HepG2 (cell line): ENCODE results near the gene CDC14B. TPM values are rescaled to one million over a fixed set of nuclear protein-coding genes. Genes with fewer than 3 reads are reported as not detected.

ENCODE experiments used
- ATAC-seq: fragments of 200-7000 bp; cut with Tn5 transposase; 3 replicates; pipeline ENCODE4 v1.9.1; 2020; ENCODE audit warnings: mild to moderate bottlenecking, moderate library complexity
- BruUV-seq: library from RNA; stranded (reverse); fragments of 400-500 nt; replicated peaks from 2 replicates; lab custom pipeline; 2021; lab: Mats Ljungman, UMichigan
- CTCF ChIA-PET: fragments of 300-600 bp; formaldehyde crosslinking; extraction: SDS; loops from one replicate; lab custom pipeline; 2021; ENCODE audit warnings: low total read pairs, inconsistent platforms, low intra/inter-chr PET ratio; lab: Yijun Ruan, JAX
- POLR2A ChIA-PET: fragments of 350-600 bp; sonication (Branson Sonifier 250); formaldehyde crosslinking; loops from one replicate; lab custom pipeline; 2020; ENCODE audit warnings: antibody characterized with exemption, inconsistent platforms; lab: Yijun Ruan, JAX
- DNase-seq: peaks from one replicate; pipeline ENCODE4 v3.0.0-alpha.2; 2015; ENCODE audit warnings: low spot score
- FAIRE-seq: peaks from 3 replicates; lab custom pipeline; 2011; peaks lifted over from hg19 to GRCh38; lab: Jason Lieb, UNC
- H2AFZ ChIP-seq: one replicate; pipeline ENCODE4 v1.6.1; 2011; ENCODE audit warnings: low read length, inconsistent platforms
- H3K27ac ChIP-seq: fragments of 300-600 bp; 3 replicates; pipeline ENCODE4 v1.8.0; 2011; ENCODE audit warnings: mixed run types, mild to moderate bottlenecking, mixed read lengths, low read length, inconsistent platforms; ENCODE audit not compliant: insufficient read depth; ENCODE audit errors: extremely low read length
- H3K27me3 ChIP-seq, 2 experiments: fragments of 200-600 bp in 1 of 2; 2 replicates in 1 of 2; 3 replicates in 1 of 2; pipeline versions ENCODE4 v1.6.0 to v1.8.0; 2011; ENCODE audit warnings: low read length in 2 of 2, mild to moderate bottlenecking in 2 of 2, moderate library complexity in 2 of 2, inconsistent platforms in 1 of 2; ENCODE audit not compliant: insufficient read depth in 2 of 2, control insufficient read depth in 1 of 2
- H3K36me3 ChIP-seq, 2 experiments: fragments of 200-600 bp in 1 of 2; replicated peaks in 1 of 2; 2 replicates in 1 of 2; 3 replicates in 1 of 2; pipeline versions ENCODE4 v1.5.1 to v1.8.0; 2011; ENCODE audit warnings: low read length in 2 of 2, inconsistent platforms in 1 of 2; ENCODE audit not compliant: insufficient read depth in 2 of 2, control insufficient read depth in 1 of 2
- H3K4me1 ChIP-seq: 2 replicates; pipeline ENCODE4 v1.5.1; 2012; ENCODE audit warnings: low read length, inconsistent platforms; ENCODE audit not compliant: insufficient read depth
- H3K4me2 ChIP-seq: 2 replicates; pipeline ENCODE4 v1.6.0; 2011; ENCODE audit warnings: low read depth, low read length, inconsistent platforms
- H3K4me3 ChIP-seq, 3 experiments: fragments of 200-600 bp in 1 of 3; sonication (generic), shearing (Covaris generic) in 1 of 3; replicated peaks in 1 of 3; 2 replicates each; pipeline ENCODE4 v1.5.1; 2011 to 2016; ENCODE audit warnings: low read length in 3 of 3, inconsistent platforms in 2 of 3, low read depth in 2 of 3, mild to moderate bottlenecking in 2 of 3, control low read depth in 1 of 3, mixed read lengths in 1 of 3; ENCODE audit not compliant: insufficient read depth in 1 of 3
- H3K79me2 ChIP-seq: one replicate; pipeline ENCODE4 v1.6.1; 2011; ENCODE audit warnings: low read length, inconsistent platforms; ENCODE audit not compliant: insufficient read depth
- H3K9ac ChIP-seq: 2 replicates; pipeline ENCODE4 v1.6.0; 2011; ENCODE audit warnings: mild to moderate bottlenecking, low read depth, low read length, inconsistent platforms; ENCODE audit not compliant: insufficient read depth
- H3K9me3 ChIP-seq: 2 replicates; pipeline ENCODE4 v1.5.1; 2012; ENCODE audit warnings: mild to moderate bottlenecking, low read length
- H4K20me1 ChIP-seq: 2 replicates; pipeline ENCODE4 v1.6.0; 2011; ENCODE audit warnings: inconsistent platforms, mild to moderate bottlenecking, low read length, moderate library complexity; ENCODE audit not compliant: insufficient read depth
- BRD4 ChIP-seq: sonication (generic); formaldehyde crosslinking; IDR thresholded peaks from 2 replicates; pipeline ENCODE4 v1.4.0; 2020; ENCODE audit warnings: missing genetic modification reagents
- DZIP1 ChIP-seq: sonication (generic); formaldehyde crosslinking; IDR thresholded peaks from 2 replicates; pipeline ENCODE4 v1.5.0; 2020; ENCODE audit warnings: mild to moderate bottlenecking, missing genetic modification reagents
- HMG20A ChIP-seq: IDR thresholded peaks from 2 replicates; pipeline ENCODE4 v1.6.1; 2016; ENCODE audit warnings: borderline replicate concordance
- PBX2 ChIP-seq: IDR thresholded peaks from 2 replicates; pipeline ENCODE4 v1.6.1; 2016; ENCODE audit warnings: control low read depth
- RBFOX2 ChIP-seq: fragments of 200-400 bp; formaldehyde crosslinking; IDR thresholded peaks from 2 replicates; pipeline ENCODE4 v1.6.1; 2017; ENCODE audit warnings: low read depth, mild to moderate bottlenecking, low read length
- ZBTB39 ChIP-seq: sonication (generic); formaldehyde crosslinking; IDR thresholded peaks from 2 replicates; pipeline ENCODE4 v1.5.0; 2020; ENCODE audit warnings: missing genetic modification reagents
- ZNF414 ChIP-seq: sonication (generic); formaldehyde crosslinking; IDR thresholded peaks from 2 replicates; pipeline ENCODE4 v1.5.0; 2020; ENCODE audit warnings: missing genetic modification reagents
- ZNF672 ChIP-seq: sonication (generic); formaldehyde crosslinking; IDR thresholded peaks from 2 replicates; pipeline ENCODE4 v1.8.1; 2022; ENCODE audit warnings: missing genetic modification reagents
- WGBS: methylation state at CpG from one replicate; pipeline ENCODE4 v1.1.6; 2017; ENCODE audit warnings: low lambda C conversion rate; 5-methylcytosine and 5-hydroxymethylcytosine counted together
- in situ Hi-C: cut with HindIII; loops from 2 replicates; pipeline ENCODE4 v1.10.0; 2017; ENCODE audit warnings: low pct_unique_long_range_greater_than_20kb; ENCODE audit not compliant: extremely low pct_ligation_motif_present
- intact Hi-C: fragments of 100-400 bp; cut with micrococcal nuclease; formaldehyde crosslinking; loops from one replicate; pipeline ENCODE4 v1.10.0; 2022; ENCODE audit not compliant: unreplicated experiment
- polyA plus RNA-seq, 8 experiments: library from polyadenylated mRNA; depleted of rRNA in 3 of 8; stranded (reverse) in 7 of 8; unstranded in 1 of 8; fragments of >200 nt; fragmentation: Illumina TruSeq in 4 of 8; extraction: Trizol in 4 of 8; gene quantifications; 2 replicates each; pipeline versions ENCODE4 v1.2.1 to v1.2.3, GENCODE V29; 2011 to 2016; ENCODE audit warnings: low read depth in 4 of 8, missing spikeins in 1 of 8, mixed read lengths in 1 of 8; ENCODE audit not compliant: insufficient read depth in 1 of 8
- total RNA-seq, 5 experiments: library from RNA; depleted of rRNA; stranded (reverse); fragments of >200 nt; fragmentation: Illumina TruSeq; extraction: Trizol; gene quantifications; 2 replicates each; pipeline ENCODE4 v1.2.3, GENCODE V29; 2016; ENCODE audit warnings: low read depth in 1 of 5

CDC14B gene
- total and polyA plus RNA-seq, 2 of the 13 experiments (the other 11 are each of a cell fraction or from before 2014, with no cell fraction given) = 25.8 to 33.3 TPM

GRCh38 chr9:96484521-96484931 is 135.1 kb downstream of the CDC14B start (continued):
- TF ChIP-seq PBX2 = no peak
- no peak for TF ChIP-seq HMG20A (CRISPR knock-in tag)
- no peak for TF ChIP-seq ZNF414 (CRISPR knock-in tag)
- no peak for TF ChIP-seq RBFOX2
- TF ChIP-seq BRD4 (CRISPR knock-in tag) = no peak
- no peak for TF ChIP-seq DZIP1 (CRISPR knock-in tag)

- no peak overlapping the region for H3K4me3 ChIP-seq
These were observed 135.8 kb downstream of the CDC14B start for GRCh38 chr9:96483733-96484390.

More at GRCh38 chr9:96483733-96484390, 135.8 kb downstream of the CDC14B start:
- 96% methylated on average over 3 of the region's 3 CpGs for WGBS
- in situ Hi-C loops (no loop called here), intact Hi-C loops (no loop called here)
- peaks cover 40% of the 10 kb centered on the region for H3K4me1 ChIP-seq
- FAIRE-seq (no peak), DNase-seq (no peak), ATAC-seq (no peak)
- no peak overlapping the region for H3K4me2 ChIP-seq
- BruUV-seq = no TSS peak
- ChIA-PET CTCF (no interaction called here), POLR2A (no interaction called here)
- H3K27me3 ChIP-seq = no peaks in the 10 kb centered on the region
- no peaks in the 10 kb centered on the region for H3K9me3 ChIP-seq
- TF ChIP-seq ZBTB39 (no peak), ZNF672 (no peak)
- H3K9ac ChIP-seq = no peak overlapping the region
- no peak overlapping the region for H3K27ac ChIP-seq
- H4K20me1 ChIP-seq = no peaks in the 10 kb centered on the region
- peaks cover 11 to 48% of the 10 kb centered on the region in 2 experiments for H3K36me3 ChIP-seq
- H2AFZ ChIP-seq = no peak overlapping the region
- no peaks in the 10 kb centered on the region for H3K79me2 ChIP-seq
